Measurements from ENCODE around the gene ADAMTS2.

GRCh38 chr5:179148703-179149170 is 196.5 kb downstream of the ADAMTS2 start:
- no peak for TF ChIP-seq EZH2 (IDR thresholded peaks at IDR 0.05; ENCODE audit: low read length, missing control alignments)
- no peak for TF ChIP-seq CTCF (conservative IDR thresholded peaks at IDR 0.05 in 1 of 2, IDR thresholded peaks at IDR 0.05 in 1 of 2; ENCODE audit: low read depth in 1 of 2, low read length in 2 of 2)
